Measurements from ENCODE around the gene PLK1. TPM values are rescaled to one million over a fixed set of nuclear protein-coding genes. Genes with fewer than 3 reads are reported as not detected.

The PLK1 gene
- total and polyA plus RNA-seq, 2 experiments from 2014 or later: 69.0 to 141 TPM

DNA sequence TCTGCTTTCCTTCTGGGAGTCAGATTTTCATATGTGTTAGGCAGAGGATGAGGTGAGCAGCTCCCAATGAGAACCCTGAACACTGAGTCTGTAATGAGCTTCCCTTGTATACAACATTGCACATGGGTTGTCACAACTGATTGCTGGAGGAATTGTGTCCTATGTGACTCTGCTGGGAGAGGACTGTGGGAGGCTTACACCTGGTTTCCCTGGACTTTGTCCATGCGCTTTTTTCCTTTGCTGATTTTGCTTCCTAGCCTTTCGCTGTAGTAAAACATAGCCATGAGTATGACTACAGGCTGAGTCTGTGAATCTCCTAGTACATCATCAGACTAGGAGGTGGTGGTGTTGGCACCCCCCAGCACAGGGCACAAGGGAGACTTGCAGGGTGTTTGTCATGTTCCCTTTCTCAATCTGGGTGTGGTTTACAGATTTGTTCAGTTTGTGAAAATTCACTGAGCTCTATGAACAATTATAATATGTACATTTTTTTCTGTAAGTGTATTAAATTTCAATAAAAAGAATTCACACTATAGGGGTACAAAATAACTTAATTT is 1.7 kb upstream of the PLK1 start:
- Mint-ChIP-seq H3K27me3 (ENCODE audit: insufficient read depth, low read depth, poor library complexity) (peaks cover 14% of the 10 kb centered on the region), H3K27ac (no peak overlapping the region), H3K9me3 (no peaks in the 10 kb centered on the region), H3K4me1 (peaks cover 14% of the 10 kb centered on the region), H3K36me3 (ENCODE audit: low read depth) (peaks cover 32% of the 10 kb centered on the region), H3K4me3 (no peak overlapping the region; the same call in 2 of the 3 replicates)
- H3F3A ChIP-seq (replicated peaks; ENCODE audit: low read depth): peaks cover 18% of the 10 kb centered on the region; the same call in 1 of the 2 replicates
- peaks cover 13% of the 10 kb centered on the region; the same call in 1 of the 2 replicates for H3K4me1 ChIP-seq (ENCODE audit: insufficient read depth)
- H2AFZ ChIP-seq: no peak overlapping the region
- peaks cover 32% of the 10 kb centered on the region for H3K79me2 ChIP-seq (replicated peaks; ENCODE audit: insufficient read depth)
- H4K20me1 ChIP-seq (replicated peaks; ENCODE audit: insufficient read depth): peaks cover 17% of the 10 kb centered on the region
- TF ChIP-seq STAT1 (IDR thresholded peaks at IDR 0.05; ENCODE audit: unreplicated experiment) (no peak), NANOG (IDR thresholded peaks at IDR 0.05; ENCODE audit: borderline replicate concordance) (no peak), ZNF462 (CRISPR knock-in tag; IDR thresholded peaks at IDR 0.05) (no peak), EZH2 (IDR thresholded peaks at IDR 0.05; ENCODE audit: low read depth, unreplicated experiment) (no peak)
- TF ChIP-seq, protein P1, sequence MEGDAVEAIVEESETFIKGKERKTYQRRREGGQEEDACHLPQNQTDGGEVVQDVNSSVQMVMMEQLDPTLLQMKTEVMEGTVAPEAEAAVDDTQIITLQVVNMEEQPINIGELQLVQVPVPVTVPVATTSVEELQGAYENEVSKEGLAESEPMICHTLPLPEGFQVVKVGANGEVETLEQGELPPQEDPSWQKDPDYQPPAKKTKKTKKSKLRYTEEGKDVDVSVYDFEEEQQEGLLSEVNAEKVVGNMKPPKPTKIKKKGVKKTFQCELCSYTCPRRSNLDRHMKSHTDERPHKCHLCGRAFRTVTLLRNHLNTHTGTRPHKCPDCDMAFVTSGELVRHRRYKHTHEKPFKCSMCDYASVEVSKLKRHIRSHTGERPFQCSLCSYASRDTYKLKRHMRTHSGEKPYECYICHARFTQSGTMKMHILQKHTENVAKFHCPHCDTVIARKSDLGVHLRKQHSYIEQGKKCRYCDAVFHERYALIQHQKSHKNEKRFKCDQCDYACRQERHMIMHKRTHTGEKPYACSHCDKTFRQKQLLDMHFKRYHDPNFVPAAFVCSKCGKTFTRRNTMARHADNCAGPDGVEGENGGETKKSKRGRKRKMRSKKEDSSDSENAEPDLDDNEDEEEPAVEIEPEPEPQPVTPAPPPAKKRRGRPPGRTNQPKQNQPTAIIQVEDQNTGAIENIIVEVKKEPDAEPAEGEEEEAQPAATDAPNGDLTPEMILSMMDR (conservative IDR thresholded peaks at IDR 0.05; ENCODE audit: low read depth in 2 of 2): no peak
- ATAC-seq (no peak), DNase-seq (ENCODE audit: low spot score) (no peak)
- no peak overlapping the region for H3K4me2 ChIP-seq
- H3K36me3 ChIP-seq (ENCODE audit: insufficient read depth): peaks cover 23% of the 10 kb centered on the region
- no peaks in the 10 kb centered on the region for H3K27me3 ChIP-seq (ENCODE audit: insufficient read depth)
- no peaks in the 10 kb centered on the region for H3K9me2 ChIP-seq (ENCODE audit: insufficient read depth)
- H3K4me3 ChIP-seq: no peak overlapping the region
- no peak overlapping the region; the same call in 1 of the 2 replicates for H3K27ac ChIP-seq (ENCODE audit: low read depth)
